Neural crest cell (in vitro differentiated cells): ENCODE data around the gene NPHS2. TPM values are rescaled to one million over a fixed set of nuclear protein-coding genes. Genes with fewer than 3 reads are reported as not detected.

ENCODE experiments used
- DNase-seq: peaks from one replicate; pipeline ENCODE4 v3.0.0; 2021; ENCODE audit warnings: low read depth, mixed read lengths, low spot score
- H3K27ac Mint-ChIP-seq: one replicate; pipeline ENCODE4 v1.8.0; 2021; ENCODE audit warnings: mild to moderate bottlenecking, mixed read lengths; ENCODE audit not compliant: unreplicated experiment
- H3K27me3 Mint-ChIP-seq: 2 replicates; pipeline ENCODE4 v1.8.0; 2021; ENCODE audit warnings: low read depth, mild to moderate bottlenecking, mixed read lengths
- H3K36me3 Mint-ChIP-seq: 2 replicates; pipeline ENCODE4 v1.8.0; 2021; ENCODE audit warnings: low read depth, mild to moderate bottlenecking, mixed read lengths
- H3K4me1 Mint-ChIP-seq: 2 replicates; pipeline ENCODE4 v1.8.0; 2021; ENCODE audit warnings: mixed read lengths
- H3K4me3 Mint-ChIP-seq: one replicate; pipeline ENCODE4 v1.8.0; 2021; ENCODE audit warnings: mild to moderate bottlenecking, mixed read lengths
- H3K9me3 Mint-ChIP-seq: 2 replicates; pipeline ENCODE4 v1.8.0; 2021; ENCODE audit warnings: mixed read lengths
- long read RNA-seq: library from polyadenylated mRNA; unstranded; transcript quantifications from one replicate; pipeline ENCODE4 v2.0.0, GENCODE V29; 2020
- total RNA-seq: library from RNA; stranded (reverse); gene quantifications from 2 replicates; pipeline ENCODE4 v1.2.1, GENCODE V29; 2021
- TF ChIP-seq, protein P1 (sequence below): fragments of 200-600 bp; sonication (generic); conservative IDR thresholded peaks from 2 replicates; pipeline ENCODE4 v1.5.0; 2021; ENCODE audit warnings: antibody characterized with exemption, mild to moderate bottlenecking

The NPHS2 gene
- not detected in 2 replicates for total RNA-seq
- long read RNA-seq = 0 reads

DNA sequence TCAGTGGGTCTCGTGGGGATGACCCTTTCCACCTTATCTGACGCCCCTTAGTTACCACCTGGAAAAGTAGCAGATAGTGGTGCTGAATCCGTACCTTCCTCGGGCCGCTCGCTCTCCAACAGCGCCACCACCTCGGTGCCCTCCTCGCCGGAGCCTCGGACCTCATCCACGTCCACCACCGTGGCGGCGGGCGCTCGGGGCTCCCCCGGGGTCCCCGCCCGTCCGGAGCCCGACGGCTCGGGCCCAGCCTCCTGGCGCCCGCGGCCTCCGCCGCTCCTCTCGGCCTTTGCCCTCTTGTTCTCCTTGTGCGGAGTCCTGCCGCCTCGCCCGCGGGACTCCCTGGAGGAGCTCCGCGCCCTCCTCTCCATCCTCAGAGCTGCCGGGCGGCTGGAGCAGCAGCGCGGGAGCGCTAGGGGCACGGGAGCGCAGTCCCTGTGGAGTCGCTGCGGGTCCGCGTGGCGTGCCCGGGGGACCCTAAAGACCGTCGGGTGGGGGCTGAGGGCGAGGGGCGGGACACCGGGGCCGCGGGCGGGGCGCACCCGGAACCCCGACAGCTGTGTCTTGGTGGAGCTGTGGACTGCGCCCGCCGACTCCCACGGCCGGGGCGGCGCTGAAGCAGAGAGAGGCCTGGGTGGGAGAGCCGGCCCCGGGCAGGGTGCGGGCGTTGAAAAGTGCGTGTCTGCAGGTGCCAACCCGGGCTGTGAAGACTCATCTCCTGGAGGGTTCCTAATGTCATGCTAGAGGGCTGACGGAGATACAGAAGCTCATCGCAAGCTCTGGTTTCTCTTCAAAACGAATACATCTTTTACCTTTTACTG is at the start of gene NPHS2:
TSS of gene NPHS2 (minus strand) at position 452 of the 818 bp plus-strand sequence. CDS start at position 368, 84 bp downstream.
- no peak within 1 kb of the TSS for H3K27ac Mint-ChIP-seq
- H3K36me3 Mint-ChIP-seq = no peaks in the 10 kb centered on the region
- peaks cover 66% of the 10 kb centered on the region for H3K27me3 Mint-ChIP-seq
- peak within 1 kb of the TSS; percentile 6 for H3K4me3 Mint-ChIP-seq
- DNase-seq = no peak
- peaks cover 3% of the 10 kb centered on the region for H3K9me3 Mint-ChIP-seq
- TF ChIP-seq, protein P1, sequence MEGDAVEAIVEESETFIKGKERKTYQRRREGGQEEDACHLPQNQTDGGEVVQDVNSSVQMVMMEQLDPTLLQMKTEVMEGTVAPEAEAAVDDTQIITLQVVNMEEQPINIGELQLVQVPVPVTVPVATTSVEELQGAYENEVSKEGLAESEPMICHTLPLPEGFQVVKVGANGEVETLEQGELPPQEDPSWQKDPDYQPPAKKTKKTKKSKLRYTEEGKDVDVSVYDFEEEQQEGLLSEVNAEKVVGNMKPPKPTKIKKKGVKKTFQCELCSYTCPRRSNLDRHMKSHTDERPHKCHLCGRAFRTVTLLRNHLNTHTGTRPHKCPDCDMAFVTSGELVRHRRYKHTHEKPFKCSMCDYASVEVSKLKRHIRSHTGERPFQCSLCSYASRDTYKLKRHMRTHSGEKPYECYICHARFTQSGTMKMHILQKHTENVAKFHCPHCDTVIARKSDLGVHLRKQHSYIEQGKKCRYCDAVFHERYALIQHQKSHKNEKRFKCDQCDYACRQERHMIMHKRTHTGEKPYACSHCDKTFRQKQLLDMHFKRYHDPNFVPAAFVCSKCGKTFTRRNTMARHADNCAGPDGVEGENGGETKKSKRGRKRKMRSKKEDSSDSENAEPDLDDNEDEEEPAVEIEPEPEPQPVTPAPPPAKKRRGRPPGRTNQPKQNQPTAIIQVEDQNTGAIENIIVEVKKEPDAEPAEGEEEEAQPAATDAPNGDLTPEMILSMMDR = no peak
- H3K4me1 Mint-ChIP-seq = peaks cover 5% of the 10 kb centered on the region

DNA sequence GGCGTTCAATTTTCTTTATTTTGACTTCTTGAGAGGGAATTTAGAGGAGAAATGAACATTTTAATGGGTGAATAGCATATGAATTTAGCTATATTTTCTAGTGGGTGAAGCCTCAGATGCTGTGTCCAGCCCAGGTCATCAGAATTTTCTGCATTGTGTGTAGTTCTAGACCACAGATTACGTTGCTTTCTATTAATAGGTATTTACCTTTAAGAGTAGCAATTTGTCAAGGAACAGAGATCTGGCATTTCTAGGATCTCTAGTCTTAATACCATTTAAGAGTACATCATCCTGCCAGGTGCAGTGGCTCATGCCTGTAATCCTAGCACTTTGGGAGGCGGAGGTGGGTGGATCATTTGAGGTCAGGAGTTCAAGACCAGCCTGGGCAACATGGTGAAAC is 36.6 kb upstream of the NPHS2 start:
- Mint-ChIP-seq H3K27ac (no peak overlapping the region), H3K9me3 (no peaks in the 10 kb centered on the region), H3K4me3 (no peak overlapping the region), H3K27me3 (peaks cover 8% of the 10 kb centered on the region), H3K4me1 (no peaks in the 10 kb centered on the region), H3K36me3 (no peaks in the 10 kb centered on the region)
- TF ChIP-seq, protein P1 = no peak
- DNase-seq = no peak

DNA sequence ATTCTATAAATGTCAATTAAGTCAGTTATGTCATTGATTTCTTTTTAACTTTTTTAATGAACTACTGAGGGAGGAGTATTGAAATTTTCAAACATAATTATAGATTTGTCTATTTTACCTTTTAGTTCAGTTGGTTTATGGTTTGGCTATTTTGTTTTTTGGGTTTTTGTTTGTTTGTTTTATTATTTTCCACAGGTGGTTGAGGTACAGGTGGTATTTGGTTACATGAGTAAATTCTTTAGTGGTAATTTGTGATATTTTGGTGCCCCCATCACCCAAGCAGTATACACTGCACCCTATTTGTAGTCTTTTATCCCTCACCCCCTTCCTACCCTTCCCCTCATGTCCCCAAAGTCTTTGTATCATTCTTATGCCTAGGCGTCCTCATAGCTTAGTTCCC is 25.3 kb upstream of the NPHS2 start:
- TF ChIP-seq, protein P1 = no peak
- no peaks in the 10 kb centered on the region for H3K36me3 Mint-ChIP-seq
- peaks cover 14% of the 10 kb centered on the region for H3K9me3 Mint-ChIP-seq
- H3K4me1 Mint-ChIP-seq = no peaks in the 10 kb centered on the region
- peaks cover 46% of the 10 kb centered on the region for H3K27me3 Mint-ChIP-seq
- no peak for DNase-seq
- no peak overlapping the region for H3K27ac Mint-ChIP-seq
- no peak overlapping the region for H3K4me3 Mint-ChIP-seq

DNA sequence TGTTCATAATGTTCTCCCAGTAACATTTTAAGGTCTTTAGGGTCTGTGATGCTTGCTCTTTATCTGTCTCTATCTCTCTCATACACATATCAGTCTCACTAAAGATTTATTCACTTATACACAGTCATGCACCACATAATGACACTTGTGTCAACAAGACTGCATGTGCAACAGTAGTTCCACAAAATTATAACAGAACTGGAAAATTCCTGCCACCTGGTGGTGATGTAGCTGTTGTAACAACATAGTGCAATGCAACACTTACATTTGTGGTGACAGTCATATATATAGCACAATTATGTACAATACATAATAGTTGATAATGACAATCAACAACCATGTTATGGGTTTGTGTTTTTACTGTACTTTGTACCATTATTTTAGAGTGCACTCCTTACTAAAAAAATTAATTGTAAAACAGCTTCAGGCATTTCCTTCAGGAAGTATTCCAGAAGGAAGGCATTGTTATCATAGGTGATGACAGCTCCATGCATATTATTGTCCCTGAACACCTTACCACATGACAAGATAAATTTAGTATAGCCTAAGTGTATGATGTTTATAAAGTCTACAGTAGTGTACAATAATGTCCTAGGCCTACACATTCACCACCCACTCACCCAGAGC is 24.0 kb upstream of the NPHS2 start:
- Mint-ChIP-seq H3K36me3 (no peaks in the 10 kb centered on the region), H3K9me3 (peaks cover 14% of the 10 kb centered on the region), H3K27ac (no peak overlapping the region), H3K27me3 (peaks cover 58% of the 10 kb centered on the region), H3K4me1 (no peaks in the 10 kb centered on the region), H3K4me3 (no peak overlapping the region)
- peak; percentile 16 for DNase-seq
- TF ChIP-seq, protein P1 = peak; percentile 71

DNA sequence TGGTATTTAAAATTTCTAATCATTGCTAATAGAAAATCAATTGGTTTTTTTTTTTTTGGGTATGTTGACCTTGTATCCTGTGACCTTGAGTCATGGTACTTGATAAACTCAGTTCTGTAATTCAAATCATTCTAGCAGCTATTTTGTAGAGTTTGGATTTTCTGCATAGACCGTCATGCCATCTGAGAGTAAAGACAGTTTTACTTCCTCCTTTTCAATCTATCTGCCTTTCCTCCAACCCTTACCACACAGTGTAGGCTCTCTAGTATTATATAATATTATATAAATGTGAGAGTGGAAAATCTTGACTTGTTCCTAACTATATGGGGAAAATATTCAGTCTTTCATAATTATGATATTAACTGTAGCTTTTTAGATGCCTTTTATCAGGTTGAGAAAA is 22.9 kb upstream of the NPHS2 start:
- no peak for DNase-seq
- no peaks in the 10 kb centered on the region for H3K36me3 Mint-ChIP-seq
- TF ChIP-seq, protein P1 = no peak
- H3K4me1 Mint-ChIP-seq = no peaks in the 10 kb centered on the region
- peaks cover 59% of the 10 kb centered on the region for H3K27me3 Mint-ChIP-seq
- H3K4me3 Mint-ChIP-seq = no peak overlapping the region
- H3K27ac Mint-ChIP-seq = no peak overlapping the region
- H3K9me3 Mint-ChIP-seq = peaks cover 10% of the 10 kb centered on the region
